Neural cell (in vitro differentiated cells): ENCODE results near the gene HSD11B2. TPM values are rescaled to one million over a fixed set of nuclear protein-coding genes. Genes with fewer than 3 reads are reported as not detected.

Experiments used
- H2AFZ ChIP-seq: fragments of 200-600, 300-800 bp; sonication (generic), shearing (Covaris generic); 2 replicates; pipeline ENCODE4 v1.6.0; 2014; ENCODE audit warnings: low read depth, mild to moderate bottlenecking, antibody characterized with exemption, low read length, moderate library complexity
- H3F3A ChIP-seq: fragments of 200-600 bp; shearing (Covaris generic); 2 replicates; pipeline ENCODE4 v1.6.1; 2016; ENCODE audit warnings: mild to moderate bottlenecking, moderate library complexity, mixed read lengths, antibody characterized with exemption, low read length; ENCODE audit not compliant: insufficient read depth, poor library complexity, severe bottlenecking
- H3K27ac ChIP-seq: fragments of 200-600, 300-800 bp; sonication (generic), shearing (Covaris generic); 2 replicates; pipeline ENCODE4 v1.5.1; 2014; ENCODE audit warnings: mild to moderate bottlenecking, low read length, moderate library complexity
- H3K27me3 ChIP-seq: fragments of 300-800, 200-600 bp; sonication (generic), shearing (Covaris generic); 2 replicates; pipeline ENCODE4 v1.6.0; 2014; ENCODE audit warnings: mild to moderate bottlenecking, low read depth, low read length, moderate library complexity; ENCODE audit not compliant: insufficient read depth
- H3K36me3 ChIP-seq: fragments of 300-800, 200-600 bp; sonication (generic), shearing (Covaris generic); 2 replicates; pipeline ENCODE4 v1.5.1; 2014; ENCODE audit warnings: mild to moderate bottlenecking, antibody characterized with exemption, low read length, moderate library complexity; ENCODE audit not compliant: insufficient read depth
- H3K4me2 ChIP-seq: fragments of 300-800, 200-600 bp; sonication (generic), shearing (Covaris generic); 2 replicates; pipeline ENCODE4 v1.6.0; 2014; ENCODE audit warnings: mild to moderate bottlenecking, low read length
- H3K4me3 ChIP-seq: fragments of 300-800, 200-600 bp; sonication (generic), shearing (Covaris generic); 2 replicates; pipeline ENCODE4 v1.5.1; 2014; ENCODE audit warnings: mild to moderate bottlenecking, low read length, moderate library complexity
- H3K79me2 ChIP-seq: fragments of 200-600 bp; shearing (Covaris generic); replicated peaks from 2 replicates; pipeline ENCODE4 v1.6.0; 2014; ENCODE audit warnings: mild to moderate bottlenecking, low read length, moderate library complexity; ENCODE audit not compliant: insufficient read depth
- H3K9ac ChIP-seq: fragments of 300-800, 200-600 bp; sonication (generic), shearing (Covaris generic); 2 replicates; pipeline ENCODE4 v1.6.1; 2016; ENCODE audit warnings: mild to moderate bottlenecking, low read length, mixed read lengths
- H3K9me2 ChIP-seq: fragments of 200-600 bp; shearing (Covaris generic); 2 replicates; pipeline ENCODE4 v1.6.1; 2016; ENCODE audit warnings: mild to moderate bottlenecking, low read length, mixed read lengths; ENCODE audit not compliant: insufficient read depth
- H3K9me3 ChIP-seq: fragments of 200-600, 300-800 bp; sonication (generic), shearing (Covaris generic); 2 replicates; pipeline ENCODE4 v1.6.1; 2016; ENCODE audit warnings: mild to moderate bottlenecking, mixed run types, low read length, moderate library complexity, mixed read lengths
- H4K20me1 ChIP-seq: fragments of 200-600 bp; shearing (Covaris generic); 2 replicates; pipeline ENCODE4 v1.6.1; 2016; ENCODE audit warnings: mild to moderate bottlenecking, mixed run types; ENCODE audit not compliant: insufficient read depth
- EP300 ChIP-seq: fragments of 450-650 bp; conservative IDR thresholded peaks from 2 replicates; pipeline ENCODE4 v1.6.1; 2014; ENCODE audit warnings: antibody characterized with exemption, mild to moderate bottlenecking, moderate library complexity; ENCODE audit not compliant: poor library complexity, severe bottlenecking
- EZH2 ChIP-seq: fragments of 200-600, 300-800 bp; shearing (Covaris generic), sonication (generic); IDR thresholded peaks from 2 replicates; pipeline ENCODE4 v1.6.1; 2014; ENCODE audit warnings: antibody characterized with exemption, low read length, borderline replicate concordance, mild to moderate bottlenecking; ENCODE audit not compliant: insufficient read depth, poor library complexity, severe bottlenecking
- MXI1 ChIP-seq: fragments of 450-650 bp; conservative IDR thresholded peaks from 2 replicates; pipeline ENCODE4 v1.6.1; 2014; ENCODE audit warnings: antibody characterized with exemption, mild to moderate bottlenecking; ENCODE audit not compliant: poor library complexity, severe bottlenecking
- POLR2AphosphoS5 ChIP-seq: IDR thresholded peaks from 2 replicates; pipeline ENCODE4 v1.6.1; 2012
- RAD21 ChIP-seq: fragments of 450-650 bp; conservative IDR thresholded peaks from 2 replicates; pipeline ENCODE4 v1.6.1; 2014; ENCODE audit warnings: antibody characterized with exemption, mild to moderate bottlenecking, moderate library complexity
- SMC3 ChIP-seq: fragments of 450-650 bp; conservative IDR thresholded peaks from 2 replicates; pipeline ENCODE4 v1.6.1; 2014; ENCODE audit warnings: antibody characterized with exemption, mild to moderate bottlenecking, moderate library complexity; ENCODE audit not compliant: poor library complexity
- TAF1 ChIP-seq: IDR thresholded peaks from 2 replicates; pipeline ENCODE4 v1.6.1; 2012; ENCODE audit warnings: low read depth
- polyA plus RNA-seq: library from polyadenylated mRNA; depleted of rRNA; stranded (reverse); fragments of >200 nt; gene quantifications from 2 replicates; pipeline ENCODE4 v1.2.3, GENCODE V29; 2014
- TF ChIP-seq, protein P1 (sequence below): IDR thresholded peaks from 2 replicates; pipeline ENCODE4 v1.6.1; 2012; ENCODE audit warnings: borderline replicate concordance
- TF ChIP-seq, protein P2 (sequence below): fragments of 450-650 bp; IDR thresholded peaks from 2 replicates; pipeline ENCODE4 v1.5.1; 2014; ENCODE audit warnings: antibody characterized with exemption, mild to moderate bottlenecking, moderate library complexity; ENCODE audit not compliant: poor library complexity, severe bottlenecking

Gene HSD11B2
- polyA plus RNA-seq, 1 donor from 2014 or later = 0.24 TPM

DNA sequence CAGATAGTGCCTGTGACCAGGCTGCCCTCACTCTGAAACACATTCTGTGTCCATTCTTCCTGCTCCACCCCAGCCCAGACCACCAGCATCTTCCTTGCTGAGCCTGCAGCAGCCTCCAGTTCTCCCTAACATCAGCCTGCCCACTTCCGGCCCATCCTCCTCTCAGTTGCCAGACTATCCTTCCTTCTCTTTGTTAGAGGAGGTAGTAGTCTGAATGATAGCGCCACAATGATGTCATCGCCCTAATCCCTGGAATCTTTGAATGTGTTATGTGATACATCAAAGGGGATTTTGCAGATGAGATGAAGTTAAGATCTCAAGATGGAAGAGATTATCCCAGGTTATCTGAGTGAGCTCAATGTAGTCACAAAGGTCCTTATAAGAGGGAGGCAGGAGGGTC, 11.4 kb upstream of the HSD11B2 start:
- H3K27ac ChIP-seq = no peak overlapping the region
- no peaks in the 10 kb centered on the region for H4K20me1 ChIP-seq
- H3K36me3 ChIP-seq = no peaks in the 10 kb centered on the region
- H3K27me3 ChIP-seq = no peaks in the 10 kb centered on the region
- H3K79me2 ChIP-seq = no peaks in the 10 kb centered on the region
- H2AFZ ChIP-seq = no peak overlapping the region
- TF ChIP-seq MXI1 (no peak), EZH2 (no peak), EP300 (no peak), POLR2AphosphoS5 (no peak)
- TF ChIP-seq, protein P1, sequence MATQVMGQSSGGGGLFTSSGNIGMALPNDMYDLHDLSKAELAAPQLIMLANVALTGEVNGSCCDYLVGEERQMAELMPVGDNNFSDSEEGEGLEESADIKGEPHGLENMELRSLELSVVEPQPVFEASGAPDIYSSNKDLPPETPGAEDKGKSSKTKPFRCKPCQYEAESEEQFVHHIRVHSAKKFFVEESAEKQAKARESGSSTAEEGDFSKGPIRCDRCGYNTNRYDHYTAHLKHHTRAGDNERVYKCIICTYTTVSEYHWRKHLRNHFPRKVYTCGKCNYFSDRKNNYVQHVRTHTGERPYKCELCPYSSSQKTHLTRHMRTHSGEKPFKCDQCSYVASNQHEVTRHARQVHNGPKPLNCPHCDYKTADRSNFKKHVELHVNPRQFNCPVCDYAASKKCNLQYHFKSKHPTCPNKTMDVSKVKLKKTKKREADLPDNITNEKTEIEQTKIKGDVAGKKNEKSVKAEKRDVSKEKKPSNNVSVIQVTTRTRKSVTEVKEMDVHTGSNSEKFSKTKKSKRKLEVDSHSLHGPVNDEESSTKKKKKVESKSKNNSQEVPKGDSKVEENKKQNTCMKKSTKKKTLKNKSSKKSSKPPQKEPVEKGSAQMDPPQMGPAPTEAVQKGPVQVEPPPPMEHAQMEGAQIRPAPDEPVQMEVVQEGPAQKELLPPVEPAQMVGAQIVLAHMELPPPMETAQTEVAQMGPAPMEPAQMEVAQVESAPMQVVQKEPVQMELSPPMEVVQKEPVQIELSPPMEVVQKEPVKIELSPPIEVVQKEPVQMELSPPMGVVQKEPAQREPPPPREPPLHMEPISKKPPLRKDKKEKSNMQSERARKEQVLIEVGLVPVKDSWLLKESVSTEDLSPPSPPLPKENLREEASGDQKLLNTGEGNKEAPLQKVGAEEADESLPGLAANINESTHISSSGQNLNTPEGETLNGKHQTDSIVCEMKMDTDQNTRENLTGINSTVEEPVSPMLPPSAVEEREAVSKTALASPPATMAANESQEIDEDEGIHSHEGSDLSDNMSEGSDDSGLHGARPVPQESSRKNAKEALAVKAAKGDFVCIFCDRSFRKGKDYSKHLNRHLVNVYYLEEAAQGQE = no peak
- no peak overlapping the region for H3K4me3 ChIP-seq
- H3K4me2 ChIP-seq = no peak overlapping the region
- no peak overlapping the region for H3K9ac ChIP-seq
- H3F3A ChIP-seq = no peaks in the 10 kb centered on the region
- no peaks in the 10 kb centered on the region for H3K9me3 ChIP-seq
- no peaks in the 10 kb centered on the region for H3K9me2 ChIP-seq

- no peak overlapping the region for H3K4me3 ChIP-seq
- no peaks in the 10 kb centered on the region for H4K20me1 ChIP-seq
- no peaks in the 10 kb centered on the region for H3K27me3 ChIP-seq
- H3K9ac ChIP-seq = no peak overlapping the region
- TF ChIP-seq TAF1 = no peak
- TF ChIP-seq SMC3 = no peak
- no peak for TF ChIP-seq MXI1
- TF ChIP-seq, protein P1 = no peak
- TF ChIP-seq EP300 = no peak
- no peak for TF ChIP-seq POLR2AphosphoS5
- no peak for TF ChIP-seq EZH2
- no peak for TF ChIP-seq RAD21
- TF ChIP-seq, protein P2, sequence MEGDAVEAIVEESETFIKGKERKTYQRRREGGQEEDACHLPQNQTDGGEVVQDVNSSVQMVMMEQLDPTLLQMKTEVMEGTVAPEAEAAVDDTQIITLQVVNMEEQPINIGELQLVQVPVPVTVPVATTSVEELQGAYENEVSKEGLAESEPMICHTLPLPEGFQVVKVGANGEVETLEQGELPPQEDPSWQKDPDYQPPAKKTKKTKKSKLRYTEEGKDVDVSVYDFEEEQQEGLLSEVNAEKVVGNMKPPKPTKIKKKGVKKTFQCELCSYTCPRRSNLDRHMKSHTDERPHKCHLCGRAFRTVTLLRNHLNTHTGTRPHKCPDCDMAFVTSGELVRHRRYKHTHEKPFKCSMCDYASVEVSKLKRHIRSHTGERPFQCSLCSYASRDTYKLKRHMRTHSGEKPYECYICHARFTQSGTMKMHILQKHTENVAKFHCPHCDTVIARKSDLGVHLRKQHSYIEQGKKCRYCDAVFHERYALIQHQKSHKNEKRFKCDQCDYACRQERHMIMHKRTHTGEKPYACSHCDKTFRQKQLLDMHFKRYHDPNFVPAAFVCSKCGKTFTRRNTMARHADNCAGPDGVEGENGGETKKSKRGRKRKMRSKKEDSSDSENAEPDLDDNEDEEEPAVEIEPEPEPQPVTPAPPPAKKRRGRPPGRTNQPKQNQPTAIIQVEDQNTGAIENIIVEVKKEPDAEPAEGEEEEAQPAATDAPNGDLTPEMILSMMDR = no peak
- H3K9me2 ChIP-seq = no peaks in the 10 kb centered on the region
- H3K27ac ChIP-seq = no peak overlapping the region
- no peaks in the 10 kb centered on the region for H3K79me2 ChIP-seq
- H3K36me3 ChIP-seq = no peaks in the 10 kb centered on the region
- no peak overlapping the region for H2AFZ ChIP-seq
- no peak overlapping the region for H3K4me2 ChIP-seq
- H3F3A ChIP-seq = no peaks in the 10 kb centered on the region
- H3K9me3 ChIP-seq = no peaks in the 10 kb centered on the region
These were observed 11.0 kb upstream of the HSD11B2 start for GRCh38 chr16:67419931-67420330.
